Mucosa of rectum (tissue), 2 donors: Measurements from ENCODE around the gene CPB2.

Source experiments
- H3K27ac ChIP-seq, 2 donors: one replicate each; pipeline ENCODE4 v1.7.0; 2013; ENCODE audit warnings: inconsistent platforms in 2 of 2, low read depth in 2 of 2, low read length in 2 of 2
- H3K27me3 ChIP-seq, 2 donors: one replicate each; pipeline ENCODE4 v1.7.0; 2013; ENCODE audit warnings: low read length in 2 of 2; ENCODE audit not compliant: control insufficient read depth in 2 of 2, insufficient read depth in 2 of 2
- H3K36me3 ChIP-seq, 2 donors: one replicate each; pipeline ENCODE4 v1.7.0; 2013; ENCODE audit warnings: low read length in 2 of 2; ENCODE audit not compliant: control insufficient read depth in 2 of 2, insufficient read depth in 2 of 2
- H3K4me1 ChIP-seq, 2 donors: one replicate each; pipeline ENCODE4 v1.7.0; 2013; ENCODE audit warnings: low read length in 2 of 2, mild to moderate bottlenecking in 1 of 2; ENCODE audit not compliant: control insufficient read depth in 2 of 2, insufficient read depth in 2 of 2
- H3K4me3 ChIP-seq, 2 donors: one replicate each; pipeline ENCODE4 v1.7.0; 2013; ENCODE audit warnings: low read length in 2 of 2
- H3K9ac ChIP-seq, 2 donors: one replicate each; pipeline ENCODE4 v1.7.0; 2013; ENCODE audit warnings: low read length in 2 of 2, low read depth in 1 of 2, mild to moderate bottlenecking in 1 of 2
- H3K9me3 ChIP-seq, 2 donors: one replicate each; pipeline ENCODE4 v1.7.0; 2013; ENCODE audit warnings: low read length in 2 of 2; ENCODE audit not compliant: control insufficient read depth in 2 of 2
- donor health status: healthy.
- donor health status: Normal muscosa, but diverticular disease.

CPB2 gene

GRCh38 chr13:46127358-46128023 is 22.7 kb upstream of the CPB2 start:
- Histone ChIP-seq H3K27ac (no peak overlapping the region), H3K9me3 (no peaks in the 10 kb centered on the region), H3K27me3 (no peaks in the 10 kb centered on the region), H3K4me3 (no peak overlapping the region), H3K9ac (no peak overlapping the region), H3K4me1 (no peaks in the 10 kb centered on the region), H3K36me3 (peaks cover 0 to 10% of the 10 kb centered on the region in 2 donors)

- no peaks in the 10 kb centered on the region for H3K9me3 ChIP-seq
- peaks cover 0 to 7% of the 10 kb centered on the region in 2 donors for H3K36me3 ChIP-seq
- H3K9ac ChIP-seq: no peak overlapping the region
- no peak overlapping the region for H3K27ac ChIP-seq
- H3K4me1 ChIP-seq: no peaks in the 10 kb centered on the region
- H3K27me3 ChIP-seq: no peaks in the 10 kb centered on the region
- H3K4me3 ChIP-seq: no peak overlapping the region
Measured at GRCh38 chr13:46126552-46127357, 21.9 kb upstream of the CPB2 start.

- Histone ChIP-seq H3K27ac (no peak overlapping the region), H3K9me3 (no peaks in the 10 kb centered on the region), H3K9ac (no peak overlapping the region), H3K4me1 (no peaks in the 10 kb centered on the region), H3K27me3 (no peaks in the 10 kb centered on the region), H3K4me3 (no peak overlapping the region), H3K36me3 (peaks cover 0 to 7% of the 10 kb centered on the region in 2 donors)
Measured at GRCh38 chr13:46126056-46126455, 21.2 kb upstream of the CPB2 start.

GRCh38 chr13:46124967-46125933 is 20.4 kb upstream of the CPB2 start:
- Histone ChIP-seq H3K36me3 (peaks cover 0 to 6% of the 10 kb centered on the region in 2 donors), H3K27ac (no peak overlapping the region), H3K9me3 (no peaks in the 10 kb centered on the region), H3K4me1 (no peaks in the 10 kb centered on the region), H3K4me3 (no peak overlapping the region), H3K9ac (no peak overlapping the region), H3K27me3 (no peaks in the 10 kb centered on the region)

GRCh38 chr13:46124531-46124966 is 19.7 kb upstream of the CPB2 start:
- Histone ChIP-seq H3K4me3 (no peak overlapping the region), H3K27me3 (no peaks in the 10 kb centered on the region), H3K4me1 (no peaks in the 10 kb centered on the region), H3K9me3 (no peaks in the 10 kb centered on the region), H3K9ac (no peak overlapping the region), H3K36me3 (no peaks in the 10 kb centered on the region), H3K27ac (no peak overlapping the region)

GRCh38 chr13:46122304-46122703 is 17.5 kb upstream of the CPB2 start:
- Histone ChIP-seq H3K36me3 (no peaks in the 10 kb centered on the region), H3K27ac (no peak overlapping the region), H3K9ac (no peak overlapping the region), H3K27me3 (no peaks in the 10 kb centered on the region), H3K4me3 (no peak overlapping the region), H3K9me3 (no peaks in the 10 kb centered on the region), H3K4me1 (no peaks in the 10 kb centered on the region)

- Histone ChIP-seq H3K4me1 (no peaks in the 10 kb centered on the region), H3K9ac (no peak overlapping the region), H3K27ac (no peak overlapping the region), H3K4me3 (no peak overlapping the region), H3K9me3 (no peaks in the 10 kb centered on the region), H3K27me3 (no peaks in the 10 kb centered on the region), H3K36me3 (no peaks in the 10 kb centered on the region)
Measured at GRCh38 chr13:46121597-46122163, 16.8 kb upstream of the CPB2 start.

- no peak overlapping the region for H3K9ac ChIP-seq
- no peaks in the 10 kb centered on the region for H3K27me3 ChIP-seq
- no peaks in the 10 kb centered on the region for H3K4me1 ChIP-seq
- no peaks in the 10 kb centered on the region for H3K36me3 ChIP-seq
- H3K9me3 ChIP-seq: no peaks in the 10 kb centered on the region
- H3K27ac ChIP-seq: no peak overlapping the region
- no peak overlapping the region for H3K4me3 ChIP-seq
Measured at GRCh38 chr13:46121033-46121432, 16.2 kb upstream of the CPB2 start.

- Histone ChIP-seq H3K4me3 (no peak overlapping the region), H3K27ac (no peak overlapping the region), H3K9ac (no peak overlapping the region), H3K4me1 (no peaks in the 10 kb centered on the region), H3K36me3 (no peaks in the 10 kb centered on the region), H3K27me3 (no peaks in the 10 kb centered on the region), H3K9me3 (no peaks in the 10 kb centered on the region)
Measured at GRCh38 chr13:46119883-46120614, 15.2 kb upstream of the CPB2 start.
